Spinal cord (tissue), 10 donors: Measurements from ENCODE around the gene ENDOG. TPM values are rescaled to one million over a fixed set of nuclear protein-coding genes. Genes with fewer than 3 reads are reported as not detected.

ENCODE experiments used
- DNase-seq, 6 donors: peaks; one replicate each; pipeline versions ENCODE4 v3.0.0 to v3.0.0-alpha.2; 2013 to 2015; ENCODE audit warnings: low spot score in 6 of 6, low read depth in 4 of 6
- H3K27ac ChIP-seq: one replicate; pipeline ENCODE4 v1.5.1; 2013; ENCODE audit warnings: low read depth, low read length, control low read depth
- H3K27me3 ChIP-seq: one replicate; pipeline ENCODE4 v1.6.1; 2013; ENCODE audit warnings: low read length; ENCODE audit not compliant: control insufficient read depth, insufficient read depth
- H3K36me3 ChIP-seq: one replicate; pipeline ENCODE4 v1.6.1; 2013; ENCODE audit warnings: low read length; ENCODE audit not compliant: control insufficient read depth, insufficient read depth
- H3K4me1 ChIP-seq: one replicate; pipeline ENCODE4 v1.6.1; 2013; ENCODE audit warnings: low read length; ENCODE audit not compliant: control insufficient read depth, insufficient read depth
- H3K4me3 ChIP-seq: one replicate; pipeline ENCODE4 v1.5.1; 2013; ENCODE audit warnings: low read depth, low read length, control low read depth
- H3K9me3 ChIP-seq: one replicate; pipeline ENCODE4 v1.6.1; 2013; ENCODE audit warnings: low read length; ENCODE audit not compliant: control insufficient read depth, insufficient read depth
- whole genome bisulfite sequencing: methylation state at CpG from one replicate; pipeline ENCODE4 v1.1.5; 2013; ENCODE audit warnings: missing lambda C conversion rate; ENCODE audit not compliant: insufficient coverage; 5-methylcytosine and 5-hydroxymethylcytosine counted together
- polyA plus RNA-seq, 2 donors: library from polyadenylated mRNA; unstranded; fragments of 120-200 nt; gene quantifications; one replicate each; pipeline ENCODE4 v1.2.1, GENCODE V29; 2013; ENCODE audit not compliant: insufficient read length in 2 of 2
- total RNA-seq, 2 donors: library from RNA; depleted of rRNA in 1 of 2; stranded (reverse); fragments of 120-200 nt in 1 of 2; fragments of >200 nt in 1 of 2; gene quantifications; one replicate each; pipeline versions ENCODE4 v1.2.3 to v1.2.4, GENCODE V29; 2013 to 2014
- donor health status: healthy.

The ENDOG gene
- total and polyA plus RNA-seq, 4 donors, result 14.2 to 36.9 (median 31.8) TPM

- H3K36me3 ChIP-seq, result peaks cover 43% of the 10 kb centered on the region
These were observed 777 bp downstream of the ENDOG start for GRCh38 chr9:128818839-128819715.

GRCh38 chr9:128819716-128820664 is 1.7 kb downstream of the ENDOG start:
- Histone ChIP-seq H3K4me3 (peak overlapping the region; percentile 31), H3K9me3 (no peaks in the 10 kb centered on the region), H3K36me3 (peaks cover 52% of the 10 kb centered on the region), H3K4me1 (peaks cover 26% of the 10 kb centered on the region), H3K27ac (no peak overlapping the region), H3K27me3 (no peaks in the 10 kb centered on the region)
- 64% methylated on average over 11 of the region's 18 CpGs for WGBS
- peak in 3 of 6 donors; percentile 19 to 83 (median 45) for DNase-seq

More at GRCh38 chr9:128818839-128819715, 777 bp downstream of the ENDOG start:
- peak overlapping the region; percentile 31 for H3K4me3 ChIP-seq
- H3K4me1 ChIP-seq, result peaks cover 26% of the 10 kb centered on the region
- 4% methylated on average over 85 of the region's 90 CpGs for WGBS
- H3K9me3 ChIP-seq, result no peaks in the 10 kb centered on the region
- no peak overlapping the region for H3K27ac ChIP-seq
- peak in 3 of 6 donors; percentile 19 to 73 (median 70) for DNase-seq
- H3K27me3 ChIP-seq, result no peaks in the 10 kb centered on the region

GRCh38 chr9:128820665-128821583 is 2.6 kb downstream of the ENDOG start:
- H3K4me1 ChIP-seq, result peaks cover 26% of the 10 kb centered on the region
- H3K27ac ChIP-seq, result no peak overlapping the region
- 92% methylated on average over 24 of the region's 24 CpGs for WGBS
- no peak overlapping the region for H3K4me3 ChIP-seq
- no peak for DNase-seq
- peaks cover 61% of the 10 kb centered on the region for H3K36me3 ChIP-seq
- H3K9me3 ChIP-seq, result no peaks in the 10 kb centered on the region
- H3K27me3 ChIP-seq, result no peaks in the 10 kb centered on the region

GRCh38 chr9:128821584-128822406 is 3.5 kb downstream of the ENDOG start:
- Histone ChIP-seq H3K4me1 (peaks cover 26% of the 10 kb centered on the region), H3K27me3 (no peaks in the 10 kb centered on the region), H3K27ac (no peak overlapping the region), H3K4me3 (no peak overlapping the region), H3K36me3 (peaks cover 70% of the 10 kb centered on the region), H3K9me3 (no peaks in the 10 kb centered on the region)
- no peak for DNase-seq
- WGBS, result 88% methylated on average over 15 of the region's 16 CpGs

- Histone ChIP-seq H3K27me3 (no peaks in the 10 kb centered on the region), H3K4me1 (peaks cover 26% of the 10 kb centered on the region), H3K36me3 (peaks cover 76% of the 10 kb centered on the region), H3K27ac (no peak overlapping the region), H3K4me3 (no peak overlapping the region), H3K9me3 (no peaks in the 10 kb centered on the region)
- DNase-seq, result no peak
- WGBS, result 94% methylated on average over 20 of the region's 22 CpGs
These were observed 4.2 kb downstream of the ENDOG start for GRCh38 chr9:128822407-128823042.

- no peaks in the 10 kb centered on the region for H3K27me3 ChIP-seq
- WGBS, result 89% methylated on average over 19 of the region's 19 CpGs
- peaks cover 78% of the 10 kb centered on the region for H3K36me3 ChIP-seq
- no peaks in the 10 kb centered on the region for H3K9me3 ChIP-seq
- peaks cover 22% of the 10 kb centered on the region for H3K4me1 ChIP-seq
- no peak overlapping the region for H3K27ac ChIP-seq
- H3K4me3 ChIP-seq, result no peak overlapping the region
- no peak for DNase-seq
These were observed 5.1 kb downstream of the ENDOG start for GRCh38 chr9:128823362-128823902.

DNA sequence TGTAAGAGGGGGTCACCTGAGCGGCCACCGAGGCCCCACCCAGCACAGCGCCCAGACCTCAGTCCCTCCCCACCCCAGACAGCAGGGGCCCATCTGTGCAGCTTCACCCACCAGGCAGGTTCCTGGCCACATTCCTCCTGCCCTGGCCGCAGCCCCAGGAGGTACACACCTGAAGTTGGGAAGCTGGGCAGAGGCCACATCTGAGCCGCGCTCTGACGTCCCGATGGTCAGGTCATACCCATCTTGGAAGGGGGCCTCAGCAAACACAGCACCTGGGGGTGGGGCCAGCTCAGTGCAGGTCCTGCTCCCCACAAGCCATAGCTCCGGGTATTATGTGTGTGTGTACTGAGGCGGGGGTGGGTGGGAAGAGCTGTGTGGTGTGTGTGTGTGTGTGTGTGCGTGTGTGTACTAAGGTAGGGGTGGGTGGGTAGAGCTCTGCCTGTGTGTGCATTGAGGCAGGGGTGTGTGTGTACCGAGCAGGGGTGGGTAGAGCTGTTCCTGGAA is 5.7 kb downstream of the ENDOG start:
- 84% methylated on average over 10 of the region's 12 CpGs for WGBS
- Histone ChIP-seq H3K27me3 (no peaks in the 10 kb centered on the region), H3K9me3 (no peaks in the 10 kb centered on the region), H3K4me1 (peaks cover 28% of the 10 kb centered on the region), H3K36me3 (peaks cover 78% of the 10 kb centered on the region), H3K27ac (no peak overlapping the region), H3K4me3 (no peak overlapping the region)
- DNase-seq, result no peak

DNA sequence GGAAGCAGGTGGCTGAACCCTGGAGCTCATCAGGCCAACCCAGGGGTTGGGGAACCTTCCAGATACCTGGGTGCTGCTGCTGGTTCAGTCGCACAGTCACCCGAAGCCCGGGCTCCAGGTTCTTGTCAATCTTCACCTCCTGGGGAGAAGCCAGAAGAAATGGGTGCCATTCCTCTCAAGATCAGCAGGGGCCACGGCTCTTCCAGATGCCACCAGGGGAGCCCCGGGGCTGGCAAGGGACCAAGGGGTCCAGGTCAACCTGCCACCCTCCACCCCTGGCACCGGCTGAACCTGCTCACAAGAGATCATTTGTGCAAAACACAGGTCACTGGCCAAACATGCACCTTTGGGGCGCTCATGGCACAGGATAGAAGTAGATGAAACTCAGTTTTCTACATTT is 6.6 kb downstream of the ENDOG start:
- no peaks in the 10 kb centered on the region for H3K9me3 ChIP-seq
- peaks cover 76% of the 10 kb centered on the region for H3K36me3 ChIP-seq
- no peaks in the 10 kb centered on the region for H3K27me3 ChIP-seq
- H3K27ac ChIP-seq, result no peak overlapping the region
- H3K4me3 ChIP-seq, result no peak overlapping the region
- no peak for DNase-seq
- WGBS, result 92% methylated on average over 5 of the region's 7 CpGs
- peaks cover 26% of the 10 kb centered on the region for H3K4me1 ChIP-seq
